Loucy (cell line): ENCODE data around the gene AHNAK.

ENCODE experiments used
- H2AFZ ChIP-seq: fragments of 200-600 bp; sonication (generic); 2 replicates; pipeline ENCODE4 v1.6.0; 2016; ENCODE audit warnings: antibody characterized with exemption, mild to moderate bottlenecking, low read length, moderate library complexity
- H3F3A ChIP-seq: fragments of 200-600 bp; 2 replicates; pipeline ENCODE4 v1.6.0; 2016; ENCODE audit warnings: antibody characterized with exemption, low read depth, mild to moderate bottlenecking
- H3K27me3 ChIP-seq: fragments of 200-600 bp; sonication (generic); 2 replicates; pipeline ENCODE4 v1.6.1; 2014; ENCODE audit warnings: low read length, mild to moderate bottlenecking; ENCODE audit not compliant: insufficient read depth, poor library complexity, severe bottlenecking
- H3K36me3 ChIP-seq: fragments of 200-600 bp; sonication (generic); 2 replicates; pipeline ENCODE4 v1.6.1; 2016; ENCODE audit warnings: low read length; ENCODE audit not compliant: insufficient read depth
- H3K4me1 ChIP-seq: fragments of 200-600 bp; sonication (generic); 2 replicates; pipeline ENCODE4 v1.5.1; 2014; ENCODE audit warnings: low read length, mild to moderate bottlenecking; ENCODE audit not compliant: insufficient read depth, poor library complexity, severe bottlenecking
- H3K4me2 ChIP-seq: fragments of 200-600 bp; sonication (generic); 2 replicates; pipeline ENCODE4 v1.6.0; 2014; ENCODE audit warnings: antibody characterized with exemption, low read length, low read depth, mild to moderate bottlenecking; ENCODE audit not compliant: poor library complexity, severe bottlenecking
- H3K4me3 ChIP-seq: fragments of 200-600 bp; sonication (generic); 2 replicates; pipeline ENCODE4 v1.5.1; 2014; ENCODE audit warnings: low read length, mild to moderate bottlenecking, mixed read lengths; ENCODE audit not compliant: poor library complexity, severe bottlenecking
- H3K79me2 ChIP-seq: fragments of 200-600 bp; sonication (generic); 2 replicates; pipeline ENCODE4 v1.6.1; 2014; ENCODE audit warnings: low read length; ENCODE audit not compliant: insufficient read depth
- H3K9ac ChIP-seq: fragments of 200-600 bp; sonication (generic); 2 replicates; pipeline ENCODE4 v1.6.0; 2014; ENCODE audit warnings: mild to moderate bottlenecking, low read depth, low read length, moderate library complexity; ENCODE audit not compliant: poor library complexity, severe bottlenecking
- H3K9me2 ChIP-seq: fragments of 200-600 bp; sonication (generic); replicated peaks from 2 replicates; pipeline ENCODE4 v1.6.1; 2016; ENCODE audit warnings: low read depth, low read length, mixed read lengths
- H3K9me3 ChIP-seq: fragments of 200-600 bp; sonication (generic); 2 replicates; pipeline ENCODE4 v1.6.1; 2014; ENCODE audit warnings: mild to moderate bottlenecking, antibody characterized with exemption, low read length, low read depth; ENCODE audit not compliant: insufficient read depth
- H4K20me1 ChIP-seq: fragments of 200-600 bp; sonication (generic); 2 replicates; pipeline ENCODE4 v1.6.0; 2014; ENCODE audit warnings: antibody characterized with exemption, low read length, mild to moderate bottlenecking; ENCODE audit not compliant: insufficient read depth, poor library complexity, severe bottlenecking
- EZH2phosphoT487 ChIP-seq: fragments of 200-600 bp; IDR thresholded peaks from 2 replicates; pipeline ENCODE4 v1.6.1; 2018; ENCODE audit warnings: antibody characterized with exemption, mild to moderate bottlenecking, moderate library complexity, borderline replicate concordance
- TF ChIP-seq, protein P1 (sequence below): fragments of 200-600 bp; sonication (generic); conservative IDR thresholded peaks from 2 replicates; pipeline ENCODE4 v1.5.1; 2014; ENCODE audit warnings: mild to moderate bottlenecking, antibody characterized with exemption, low read length

Gene AHNAK

DNA sequence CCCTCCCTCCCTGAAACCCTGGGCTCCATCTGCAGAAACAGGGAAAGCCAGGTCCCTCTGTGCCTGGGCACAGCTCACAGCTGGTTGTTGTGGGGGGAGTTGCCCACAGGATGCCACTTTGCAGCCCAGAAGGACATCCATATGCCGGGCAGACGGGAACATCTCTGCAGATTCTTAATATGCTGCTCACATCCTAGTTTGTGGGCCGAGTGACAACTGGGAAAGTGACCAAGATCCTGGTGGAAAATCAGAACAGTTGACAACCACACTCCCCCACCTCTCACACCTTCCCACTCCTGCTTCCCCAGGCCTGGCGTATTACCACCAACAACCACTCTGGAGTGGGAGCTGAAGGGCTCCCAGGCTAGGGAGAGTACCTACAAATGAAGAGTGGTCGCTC lies 135.1 kb downstream of the AHNAK start:
- Histone ChIP-seq H2AFZ (no peak overlapping the region), H3K4me3 (no peak overlapping the region), H4K20me1 (no peaks in the 10 kb centered on the region), H3K9me2 (no peaks in the 10 kb centered on the region), H3K27me3 (no peaks in the 10 kb centered on the region), H3K9ac (no peak overlapping the region), H3K9me3 (no peaks in the 10 kb centered on the region), H3F3A (no peaks in the 10 kb centered on the region), H3K79me2 (no peaks in the 10 kb centered on the region), H3K4me2 (no peak overlapping the region), H3K4me1 (no peaks in the 10 kb centered on the region), H3K36me3 (no peaks in the 10 kb centered on the region)
- no peak for TF ChIP-seq EZH2phosphoT487
- TF ChIP-seq, protein P1, sequence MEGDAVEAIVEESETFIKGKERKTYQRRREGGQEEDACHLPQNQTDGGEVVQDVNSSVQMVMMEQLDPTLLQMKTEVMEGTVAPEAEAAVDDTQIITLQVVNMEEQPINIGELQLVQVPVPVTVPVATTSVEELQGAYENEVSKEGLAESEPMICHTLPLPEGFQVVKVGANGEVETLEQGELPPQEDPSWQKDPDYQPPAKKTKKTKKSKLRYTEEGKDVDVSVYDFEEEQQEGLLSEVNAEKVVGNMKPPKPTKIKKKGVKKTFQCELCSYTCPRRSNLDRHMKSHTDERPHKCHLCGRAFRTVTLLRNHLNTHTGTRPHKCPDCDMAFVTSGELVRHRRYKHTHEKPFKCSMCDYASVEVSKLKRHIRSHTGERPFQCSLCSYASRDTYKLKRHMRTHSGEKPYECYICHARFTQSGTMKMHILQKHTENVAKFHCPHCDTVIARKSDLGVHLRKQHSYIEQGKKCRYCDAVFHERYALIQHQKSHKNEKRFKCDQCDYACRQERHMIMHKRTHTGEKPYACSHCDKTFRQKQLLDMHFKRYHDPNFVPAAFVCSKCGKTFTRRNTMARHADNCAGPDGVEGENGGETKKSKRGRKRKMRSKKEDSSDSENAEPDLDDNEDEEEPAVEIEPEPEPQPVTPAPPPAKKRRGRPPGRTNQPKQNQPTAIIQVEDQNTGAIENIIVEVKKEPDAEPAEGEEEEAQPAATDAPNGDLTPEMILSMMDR = no peak

GRCh38 chr11:62410972-62411371 lies 135.6 kb downstream of the AHNAK start:
- TF ChIP-seq, protein P1 = no peak
- TF ChIP-seq EZH2phosphoT487 = no peak
- no peaks in the 10 kb centered on the region for H3K27me3 ChIP-seq
- no peaks in the 10 kb centered on the region for H3K79me2 ChIP-seq
- H3F3A ChIP-seq = no peaks in the 10 kb centered on the region
- no peak overlapping the region for H3K4me3 ChIP-seq
- H3K4me1 ChIP-seq = no peaks in the 10 kb centered on the region
- H3K36me3 ChIP-seq = no peaks in the 10 kb centered on the region
- no peak overlapping the region for H2AFZ ChIP-seq
- H4K20me1 ChIP-seq = no peaks in the 10 kb centered on the region
- H3K9ac ChIP-seq = no peak overlapping the region
- H3K4me2 ChIP-seq = no peak overlapping the region
- H3K9me2 ChIP-seq = no peaks in the 10 kb centered on the region
- no peaks in the 10 kb centered on the region for H3K9me3 ChIP-seq

- Histone ChIP-seq H3K79me2 (no peaks in the 10 kb centered on the region), H3F3A (no peaks in the 10 kb centered on the region), H3K4me1 (no peaks in the 10 kb centered on the region), H3K9me3 (no peaks in the 10 kb centered on the region), H3K36me3 (no peaks in the 10 kb centered on the region), H2AFZ (no peak overlapping the region), H3K4me2 (no peak overlapping the region), H3K9me2 (no peaks in the 10 kb centered on the region), H4K20me1 (no peaks in the 10 kb centered on the region), H3K9ac (no peak overlapping the region), H3K27me3 (no peaks in the 10 kb centered on the region), H3K4me3 (no peak overlapping the region)
- TF ChIP-seq, protein P1 = no peak
- no peak for TF ChIP-seq EZH2phosphoT487
These were observed 136.8 kb downstream of the AHNAK start for GRCh38 chr11:62409831-62410230.
